CD4-positive, alpha-beta T cell treated with Interleukin-6 at 100 ng/mL for 8 hours (primary cell): ENCODE measurements around the gene ADAMTS17.

ENCODE experiments used
- DNase-seq: peaks from one replicate; pipeline ENCODE4 v3.0.0-alpha.2; 2020; ENCODE audit warnings: mixed read lengths, low spot score

ADAMTS17 gene

GRCh38 chr15:100224206-100225185, 117.3 kb downstream of the ADAMTS17 start:
- no peak for DNase-seq

GRCh38 chr15:100222349-100222715, 119.4 kb downstream of the ADAMTS17 start:
- no peak for DNase-seq

- DNase-seq = no peak
These were observed 120.1 kb downstream of the ADAMTS17 start for GRCh38 chr15:100221471-100222348.

GRCh38 chr15:100220058-100220768, 121.6 kb downstream of the ADAMTS17 start:
- DNase-seq = no peak

- no peak for DNase-seq
These were observed 123.3 kb downstream of the ADAMTS17 start for GRCh38 chr15:100218434-100218833.

GRCh38 chr15:100216182-100216581, 125.6 kb downstream of the ADAMTS17 start:
- no peak for DNase-seq

- DNase-seq = no peak
These were observed 126.0 kb downstream of the ADAMTS17 start for GRCh38 chr15:100215843-100216169.

- no peak for DNase-seq
These were observed 126.5 kb downstream of the ADAMTS17 start for GRCh38 chr15:100215031-100215842.

GRCh38 chr15:100211855-100212850, 129.6 kb downstream of the ADAMTS17 start:
- DNase-seq = no peak

- no peak for DNase-seq
These were observed 131.4 kb downstream of the ADAMTS17 start for GRCh38 chr15:100210338-100210737.

- no peak for DNase-seq
These were observed 132.7 kb downstream of the ADAMTS17 start for GRCh38 chr15:100208921-100209603.

GRCh38 chr15:100207053-100207452, 134.7 kb downstream of the ADAMTS17 start:
- no peak for DNase-seq

- DNase-seq = no peak
These were observed 135.1 kb downstream of the ADAMTS17 start for GRCh38 chr15:100206643-100207042.

GRCh38 chr15:100205549-100206295, 136.1 kb downstream of the ADAMTS17 start:
- no peak for DNase-seq

GRCh38 chr15:100204771-100205170, 137.0 kb downstream of the ADAMTS17 start:
- no peak for DNase-seq

- DNase-seq = no peak
These were observed 137.6 kb downstream of the ADAMTS17 start for GRCh38 chr15:100204211-100204610.

GRCh38 chr15:100202309-100202960, 139.3 kb downstream of the ADAMTS17 start:
- no peak for DNase-seq
